HL-60 (cell line): ENCODE results near the gene HMOX2.

ENCODE experiments used
- DNase-seq, 2 experiments: peaks; one replicate each; pipeline ENCODE4 v3.0.0-alpha.2; 2010 to 2020; ENCODE audit warnings: low read depth in 1 of 2, low spot score in 1 of 2
- H3K27ac ChIP-seq: fragments of 250-450 bp; sonication (Bioruptor Pico); replicated peaks from 2 replicates; pipeline ENCODE4 v1.5.1; 2020; ENCODE audit warnings: mild to moderate bottlenecking, moderate library complexity
- H3K27me3 ChIP-seq: fragments of 250-450 bp; sonication (Bioruptor Pico); 2 replicates; pipeline ENCODE4 v1.5.1; 2021; ENCODE audit warnings: mild to moderate bottlenecking, moderate library complexity; ENCODE audit not compliant: insufficient read depth, poor library complexity, severe bottlenecking
- H3K4me3 ChIP-seq: replicated peaks from 2 replicates; pipeline ENCODE4 v1.5.1; 2011; ENCODE audit warnings: mild to moderate bottlenecking, control low read depth, low read length; ENCODE audit not compliant: insufficient read depth
- GABPA ChIP-seq: IDR thresholded peaks from 2 replicates; pipeline ENCODE4 v1.6.1; 2012; ENCODE audit warnings: low read depth
- POLR2AphosphoS5 ChIP-seq: IDR thresholded peaks from 2 replicates; pipeline ENCODE4 v1.6.1; 2012; ENCODE audit warnings: low read depth
- SPI1 ChIP-seq: IDR thresholded peaks from 2 replicates; pipeline ENCODE4 v1.6.1; 2012; ENCODE audit warnings: low read depth, mild to moderate bottlenecking, borderline replicate concordance
- TF ChIP-seq, protein P1 (sequence below): IDR thresholded peaks from one replicate; pipeline ENCODE4 v1.5.1; 2011; ENCODE audit warnings: low read length, control low read depth, inconsistent platforms; ENCODE audit not compliant: insufficient read depth
- TF ChIP-seq, protein P2 (sequence below): IDR thresholded peaks from 2 replicates; pipeline ENCODE4 v1.6.1; 2012; ENCODE audit warnings: low read depth; ENCODE audit not compliant: insufficient replicate concordance

Gene HMOX2

GRCh38 chr16:4519274-4520058 is 43.3 kb downstream of the HMOX2 start:
- no peak for DNase-seq
- Histone ChIP-seq H3K27ac (no peak overlapping the region), H3K27me3 (no peaks in the 10 kb centered on the region), H3K4me3 (no peak overlapping the region)
- TF ChIP-seq SPI1 (no peak), POLR2AphosphoS5 (no peak), GABPA (no peak)
- TF ChIP-seq, protein P1, sequence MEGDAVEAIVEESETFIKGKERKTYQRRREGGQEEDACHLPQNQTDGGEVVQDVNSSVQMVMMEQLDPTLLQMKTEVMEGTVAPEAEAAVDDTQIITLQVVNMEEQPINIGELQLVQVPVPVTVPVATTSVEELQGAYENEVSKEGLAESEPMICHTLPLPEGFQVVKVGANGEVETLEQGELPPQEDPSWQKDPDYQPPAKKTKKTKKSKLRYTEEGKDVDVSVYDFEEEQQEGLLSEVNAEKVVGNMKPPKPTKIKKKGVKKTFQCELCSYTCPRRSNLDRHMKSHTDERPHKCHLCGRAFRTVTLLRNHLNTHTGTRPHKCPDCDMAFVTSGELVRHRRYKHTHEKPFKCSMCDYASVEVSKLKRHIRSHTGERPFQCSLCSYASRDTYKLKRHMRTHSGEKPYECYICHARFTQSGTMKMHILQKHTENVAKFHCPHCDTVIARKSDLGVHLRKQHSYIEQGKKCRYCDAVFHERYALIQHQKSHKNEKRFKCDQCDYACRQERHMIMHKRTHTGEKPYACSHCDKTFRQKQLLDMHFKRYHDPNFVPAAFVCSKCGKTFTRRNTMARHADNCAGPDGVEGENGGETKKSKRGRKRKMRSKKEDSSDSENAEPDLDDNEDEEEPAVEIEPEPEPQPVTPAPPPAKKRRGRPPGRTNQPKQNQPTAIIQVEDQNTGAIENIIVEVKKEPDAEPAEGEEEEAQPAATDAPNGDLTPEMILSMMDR: no peak
- TF ChIP-seq, protein P2, sequence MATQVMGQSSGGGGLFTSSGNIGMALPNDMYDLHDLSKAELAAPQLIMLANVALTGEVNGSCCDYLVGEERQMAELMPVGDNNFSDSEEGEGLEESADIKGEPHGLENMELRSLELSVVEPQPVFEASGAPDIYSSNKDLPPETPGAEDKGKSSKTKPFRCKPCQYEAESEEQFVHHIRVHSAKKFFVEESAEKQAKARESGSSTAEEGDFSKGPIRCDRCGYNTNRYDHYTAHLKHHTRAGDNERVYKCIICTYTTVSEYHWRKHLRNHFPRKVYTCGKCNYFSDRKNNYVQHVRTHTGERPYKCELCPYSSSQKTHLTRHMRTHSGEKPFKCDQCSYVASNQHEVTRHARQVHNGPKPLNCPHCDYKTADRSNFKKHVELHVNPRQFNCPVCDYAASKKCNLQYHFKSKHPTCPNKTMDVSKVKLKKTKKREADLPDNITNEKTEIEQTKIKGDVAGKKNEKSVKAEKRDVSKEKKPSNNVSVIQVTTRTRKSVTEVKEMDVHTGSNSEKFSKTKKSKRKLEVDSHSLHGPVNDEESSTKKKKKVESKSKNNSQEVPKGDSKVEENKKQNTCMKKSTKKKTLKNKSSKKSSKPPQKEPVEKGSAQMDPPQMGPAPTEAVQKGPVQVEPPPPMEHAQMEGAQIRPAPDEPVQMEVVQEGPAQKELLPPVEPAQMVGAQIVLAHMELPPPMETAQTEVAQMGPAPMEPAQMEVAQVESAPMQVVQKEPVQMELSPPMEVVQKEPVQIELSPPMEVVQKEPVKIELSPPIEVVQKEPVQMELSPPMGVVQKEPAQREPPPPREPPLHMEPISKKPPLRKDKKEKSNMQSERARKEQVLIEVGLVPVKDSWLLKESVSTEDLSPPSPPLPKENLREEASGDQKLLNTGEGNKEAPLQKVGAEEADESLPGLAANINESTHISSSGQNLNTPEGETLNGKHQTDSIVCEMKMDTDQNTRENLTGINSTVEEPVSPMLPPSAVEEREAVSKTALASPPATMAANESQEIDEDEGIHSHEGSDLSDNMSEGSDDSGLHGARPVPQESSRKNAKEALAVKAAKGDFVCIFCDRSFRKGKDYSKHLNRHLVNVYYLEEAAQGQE: no peak

GRCh38 chr16:4520913-4521312 is 44.7 kb downstream of the HMOX2 start:
- DNase-seq: no peak
- TF ChIP-seq GABPA (no peak), SPI1 (no peak)
- TF ChIP-seq, protein P1: no peak
- Histone ChIP-seq H3K27me3 (no peaks in the 10 kb centered on the region), H3K4me3 (no peak overlapping the region), H3K27ac (no peak overlapping the region)

- Histone ChIP-seq H3K4me3 (no peak overlapping the region), H3K27me3 (no peaks in the 10 kb centered on the region)
Measured at GRCh38 chr16:4522051-4522581, 45.9 kb downstream of the HMOX2 start.

GRCh38 chr16:4523686-4524085 is 47.5 kb downstream of the HMOX2 start:
- Histone ChIP-seq H3K27me3 (no peaks in the 10 kb centered on the region), H3K4me3 (no peak overlapping the region), H3K27ac (peak overlapping the region; percentile 28)
- DNase-seq: no peak
- TF ChIP-seq, protein P2: no peak

More at GRCh38 chr16:4522051-4522581, 45.9 kb downstream of the HMOX2 start:
- no peak overlapping the region for H3K27ac ChIP-seq
- no peak for DNase-seq
- TF ChIP-seq, protein P1: no peak
- TF ChIP-seq SPI1: no peak
